Right kidney (tissue), 9 donors: ENCODE measurements around the gene OR5K4.
A peak's percentile ranks its signal among the peaks of the same experiment; 100 is the strongest.

Experiments used
- DNase-seq: peaks from one replicate; pipeline ENCODE4 v3.0.0-alpha.2; 2016
- long read RNA-seq, 8 donors: transcript quantifications; one replicate each; lab custom pipeline, GENCODE V29; 2026

OR5K4 gene, protein sequence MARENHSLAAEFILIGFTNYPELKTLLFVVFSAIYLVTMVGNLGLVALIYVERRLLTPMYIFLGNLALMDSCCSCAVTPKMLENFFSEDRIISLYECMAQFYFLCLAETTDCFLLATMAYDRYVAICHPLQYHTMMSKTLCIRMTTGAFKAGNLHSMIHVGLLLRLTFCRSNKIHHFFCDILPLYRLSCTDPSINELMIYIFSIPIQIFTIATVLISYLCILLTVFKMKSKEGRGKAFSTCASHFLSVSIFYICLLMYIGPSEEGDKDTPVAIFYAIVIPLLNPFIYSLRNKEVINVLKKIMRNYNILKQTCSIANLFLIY
- long read RNA-seq, donor 1 = 0 reads
- long read RNA-seq, donor 2 = 0 reads
- long read RNA-seq, donor 3 = 0 reads
- long read RNA-seq, donor 4 = 0 reads
- long read RNA-seq, donor 5 = 0 reads
- long read RNA-seq, donor 6 = 0 reads
- long read RNA-seq, donor 7 = 0 reads
- long read RNA-seq, donor 8 = 0 reads

DNA sequence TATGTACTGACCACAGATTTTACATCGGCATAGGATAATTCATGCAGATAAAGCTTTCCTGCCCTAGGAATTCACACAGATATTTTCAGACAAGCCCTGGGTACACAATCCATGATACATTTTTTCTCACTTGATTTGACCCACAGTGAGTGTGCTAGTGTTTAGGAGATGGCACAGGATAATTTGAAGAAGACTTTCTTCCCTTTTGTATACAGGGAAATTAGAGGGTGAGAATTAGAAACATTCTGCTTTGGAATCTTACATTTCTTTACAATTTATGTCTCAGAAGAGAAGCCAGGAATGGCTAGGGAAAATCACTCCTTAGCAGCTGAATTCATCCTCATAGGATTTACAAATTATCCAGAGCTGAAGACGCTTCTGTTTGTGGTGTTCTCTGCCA, at the start of gene OR5K4:
OR5K4 (plus strand) TSS at position 301 of the 400 bp plus-strand sequence; CDS start at position 301, 0 bp downstream.
- DNase-seq = no peak

DNA sequence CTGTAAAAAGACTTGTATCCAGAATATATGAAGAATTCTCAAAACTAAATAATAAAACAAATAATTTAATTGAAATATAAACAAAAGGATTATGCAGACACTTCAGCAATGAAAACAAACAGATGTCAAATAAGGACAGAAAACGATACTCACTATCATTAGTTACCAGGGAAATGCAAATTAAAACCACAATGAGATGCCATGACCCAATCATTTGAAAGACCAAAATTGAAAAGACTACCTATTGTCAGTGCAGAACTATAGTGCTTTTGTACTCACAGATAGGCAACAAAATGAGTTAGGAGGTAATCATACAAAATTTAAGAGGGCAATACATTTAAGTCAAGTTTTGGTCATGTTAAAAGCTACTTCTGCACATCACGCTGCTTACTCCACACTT, 31.6 kb upstream of the OR5K4 start:
- no peak for DNase-seq

DNA sequence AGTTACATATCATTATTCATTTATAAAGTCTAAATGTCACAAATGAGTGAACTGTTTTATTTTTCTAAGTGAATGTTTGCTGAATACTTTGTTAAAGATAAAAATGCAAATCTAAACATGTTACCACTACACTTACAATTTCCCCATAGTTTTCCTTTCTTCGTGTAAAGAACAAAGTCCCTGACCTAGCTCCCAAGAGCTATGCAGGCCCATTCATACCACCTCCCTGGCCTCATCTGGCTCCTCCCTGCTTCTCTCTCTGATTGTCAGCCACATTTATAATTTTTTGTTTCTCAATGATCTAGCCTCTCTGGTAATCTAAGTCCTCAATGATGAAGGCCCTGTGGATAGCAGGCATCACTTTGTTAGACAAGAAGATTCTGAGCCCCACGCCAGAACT, 31.0 kb upstream of the OR5K4 start:
- no peak for DNase-seq

DNA sequence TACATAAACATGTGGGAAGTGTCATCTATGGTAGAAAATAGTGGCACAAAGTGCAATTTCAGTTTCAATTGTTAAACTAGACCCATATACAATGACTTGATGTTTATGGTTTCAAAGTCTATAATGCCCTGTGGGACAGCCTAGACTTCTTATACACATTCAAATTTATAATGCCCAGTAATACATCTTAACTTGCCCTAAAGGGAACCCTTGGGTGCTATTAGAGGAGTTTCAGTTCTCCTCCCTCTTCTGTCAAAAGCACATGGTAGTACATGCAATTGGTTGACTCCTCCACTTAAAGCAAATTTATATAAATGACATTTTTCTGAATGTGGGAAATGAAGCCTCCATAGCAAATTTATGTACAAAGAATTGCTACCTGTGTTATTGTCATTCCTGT, 30.2 kb upstream of the OR5K4 start:
- DNase-seq = no peak

DNA sequence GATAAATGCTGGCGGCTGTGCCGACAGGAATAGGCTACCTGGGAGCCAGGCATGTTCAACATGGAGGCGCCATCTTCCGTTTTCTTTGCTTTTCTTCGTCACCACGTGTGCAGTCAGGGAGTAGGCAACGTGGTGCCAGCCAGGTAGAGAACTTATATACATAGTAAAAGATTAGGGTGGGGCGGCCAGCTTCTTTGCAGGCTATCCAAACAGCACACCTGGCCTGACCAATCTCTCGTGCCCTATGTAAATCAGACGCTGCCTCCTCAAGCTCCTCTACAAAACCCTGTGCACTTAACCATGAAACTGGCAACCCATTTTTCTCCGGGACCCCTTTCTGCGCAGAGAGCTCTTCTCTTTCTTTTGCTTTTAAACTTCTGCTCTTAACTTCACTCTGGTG, 28.6 kb upstream of the OR5K4 start:
- peak; percentile 1 for DNase-seq

DNA sequence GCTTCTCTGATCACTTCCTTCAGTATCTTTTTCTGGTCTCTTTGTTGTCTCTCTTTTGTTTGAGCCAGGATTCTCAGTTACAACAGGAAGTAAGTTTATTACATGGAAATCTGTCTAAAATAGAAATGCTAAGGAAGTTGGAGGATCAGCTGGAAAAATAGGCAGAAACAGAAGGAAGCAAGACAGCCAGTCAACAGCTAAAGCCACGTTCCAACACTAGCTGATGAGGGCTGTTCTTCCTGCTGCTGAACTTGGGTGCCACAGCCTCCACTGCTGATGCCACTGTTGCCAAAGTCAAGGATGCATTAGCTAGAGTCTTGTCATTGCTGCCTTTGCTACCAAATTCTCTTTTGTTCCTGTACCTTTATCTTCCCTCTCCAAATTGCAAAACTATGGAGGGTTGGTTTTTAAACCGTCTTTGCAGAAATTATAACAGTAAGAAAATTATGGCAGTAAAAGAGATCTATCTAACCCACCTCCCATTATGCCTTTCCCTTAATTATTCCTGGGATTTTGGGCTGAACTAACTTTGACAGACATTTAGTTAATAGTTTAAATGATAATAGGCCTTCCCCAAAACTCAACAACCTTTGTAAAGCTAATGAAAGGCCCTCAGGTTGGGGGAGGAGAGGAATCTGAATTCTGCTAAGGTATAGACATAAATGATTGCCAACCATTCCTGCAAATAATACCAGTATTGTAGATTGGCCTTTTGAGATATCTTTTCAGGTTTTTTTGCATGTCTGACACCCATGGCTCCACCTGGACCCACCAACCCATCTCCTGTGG, 27.4 kb upstream of the OR5K4 start:
- DNase-seq = no peak

DNA sequence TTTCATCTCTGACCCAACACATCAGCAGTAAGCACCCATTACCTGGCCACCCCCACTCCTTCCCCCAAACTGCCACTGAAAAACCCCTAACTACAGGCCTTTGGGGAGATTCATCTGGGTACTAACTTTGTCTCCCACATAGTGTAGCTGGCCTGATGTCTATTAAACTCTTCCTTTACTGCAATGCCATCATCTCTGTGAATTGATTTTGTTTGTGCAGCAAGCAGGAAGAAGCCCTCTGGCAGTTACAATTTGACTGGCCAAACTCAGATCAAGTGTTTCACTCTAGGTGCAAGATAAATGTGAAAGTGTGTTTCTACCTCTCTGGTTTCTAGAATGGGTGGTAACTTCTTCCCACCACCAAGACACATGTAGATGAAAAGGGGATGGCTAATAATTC, 26.7 kb upstream of the OR5K4 start:
- no peak for DNase-seq

DNA sequence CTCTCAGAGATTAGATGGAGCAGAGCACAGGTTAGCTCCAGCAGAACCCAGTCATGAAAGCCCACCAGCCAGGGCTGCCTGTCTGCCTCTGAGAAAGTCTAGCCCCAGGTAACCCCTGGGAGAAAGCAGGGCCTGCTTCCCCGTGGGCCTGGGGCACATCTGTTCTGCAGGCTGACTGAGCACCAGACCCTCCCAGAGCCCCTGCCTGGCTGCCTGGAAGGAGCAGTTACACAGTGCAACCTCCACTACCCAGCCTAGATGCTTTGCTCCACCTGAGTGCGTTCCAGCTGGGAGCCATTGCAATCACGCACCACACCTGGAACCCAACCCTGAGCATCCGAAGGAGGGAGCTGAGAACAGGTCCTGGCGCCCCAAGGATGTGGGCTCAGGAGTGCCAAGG, 24.7 kb upstream of the OR5K4 start:
- DNase-seq = no peak

DNA sequence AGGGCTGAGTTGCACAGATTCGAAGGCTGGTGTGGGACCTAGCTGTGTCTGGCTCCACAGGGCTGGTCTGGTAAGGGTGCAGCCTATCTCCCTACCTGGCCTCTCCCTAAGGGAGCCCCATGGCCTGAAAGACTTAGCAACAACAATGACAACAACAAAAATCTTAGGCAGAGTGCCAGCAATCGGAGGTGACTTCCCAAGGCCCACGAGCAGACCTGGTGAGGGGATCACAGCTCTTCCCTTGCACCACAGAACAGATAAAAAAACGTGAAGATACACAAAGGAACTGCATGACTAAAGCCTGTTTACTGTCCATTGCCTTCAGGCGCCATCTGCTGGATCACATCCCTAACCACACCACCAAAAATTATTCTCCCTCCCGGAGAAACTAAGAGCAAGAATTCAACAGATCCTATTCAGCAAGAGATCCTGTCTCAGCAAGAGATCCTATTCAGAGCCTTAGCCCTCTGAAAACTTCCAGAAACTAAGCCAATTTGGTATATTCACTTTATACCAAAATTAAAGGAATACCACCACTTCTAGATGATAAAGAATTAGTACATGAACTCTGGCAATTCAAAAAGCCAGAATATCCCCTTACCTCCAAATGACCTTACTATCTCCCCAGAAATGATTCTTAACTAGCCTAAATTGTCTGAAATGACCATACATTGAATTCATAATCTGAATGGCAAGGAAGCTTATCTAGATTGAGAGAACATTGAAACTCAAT, 24.1 kb upstream of the OR5K4 start:
- peak; percentile 45 for DNase-seq

DNA sequence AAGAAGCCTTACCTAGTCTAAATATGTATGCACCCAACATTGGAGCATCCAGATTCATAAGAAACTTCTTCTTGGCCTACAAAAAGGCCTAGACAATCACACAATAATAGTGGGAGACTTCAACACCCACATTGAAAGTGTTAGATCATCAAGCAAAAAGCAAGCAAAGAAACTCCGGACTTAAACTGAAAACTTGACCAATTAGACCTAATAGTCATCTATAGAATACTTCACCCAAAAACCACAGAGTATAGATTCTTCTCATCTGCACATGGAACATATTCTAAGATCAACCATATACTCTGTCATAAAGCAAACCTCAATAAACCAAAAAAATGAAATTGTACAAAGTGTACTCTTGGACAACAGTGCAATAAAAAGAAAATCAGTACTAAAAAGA, 22.3 kb upstream of the OR5K4 start:
- DNase-seq = no peak

DNA sequence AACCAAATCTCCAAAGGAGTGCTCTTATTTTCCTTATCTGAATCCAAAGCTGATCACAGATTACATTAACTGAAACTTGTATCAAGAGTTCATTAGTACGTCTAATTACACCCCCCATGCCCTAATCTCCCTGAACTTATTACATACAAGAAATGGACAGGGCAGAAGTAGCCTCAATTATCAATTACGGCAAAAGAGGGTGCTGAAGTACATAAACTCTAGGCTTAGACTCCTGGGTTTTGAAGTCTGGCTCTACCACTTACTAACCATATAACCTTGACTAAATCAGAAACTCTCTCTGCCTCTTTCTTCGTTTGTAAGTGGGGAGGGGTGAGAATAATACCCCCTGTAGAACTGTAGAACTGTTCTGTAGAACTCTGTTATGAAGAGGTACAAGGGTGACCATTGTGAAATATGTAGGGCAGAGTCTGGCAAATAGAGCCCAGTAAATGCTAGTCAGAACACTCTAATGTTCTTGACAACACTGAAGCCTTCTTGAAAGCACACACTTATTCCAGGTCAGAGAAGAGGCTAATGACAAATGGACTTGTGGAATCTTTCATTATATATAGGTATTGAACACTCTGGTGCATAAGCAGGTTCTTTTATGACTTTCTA, 19.6 kb upstream of the OR5K4 start:
- DNase-seq = no peak

DNA sequence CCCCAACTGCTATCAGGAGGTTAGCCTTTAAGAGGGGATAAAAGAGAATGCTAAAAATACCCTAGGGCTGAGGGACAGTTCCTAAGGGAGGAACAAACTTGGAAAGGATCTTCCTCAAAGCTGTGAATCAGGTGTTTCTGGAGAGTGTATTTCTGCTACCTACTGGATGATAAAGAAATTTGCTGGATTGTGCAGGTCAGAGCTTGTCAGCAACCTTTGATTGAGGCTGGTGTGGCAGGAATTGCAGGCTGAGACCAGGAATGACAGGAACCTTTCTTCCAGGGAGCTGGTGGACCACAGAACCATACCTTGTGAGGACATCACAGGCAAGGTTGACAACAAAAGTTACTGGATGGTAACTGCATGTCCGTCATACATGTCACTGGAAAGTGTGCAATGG, 14.6 kb upstream of the OR5K4 start:
- no peak for DNase-seq

DNA sequence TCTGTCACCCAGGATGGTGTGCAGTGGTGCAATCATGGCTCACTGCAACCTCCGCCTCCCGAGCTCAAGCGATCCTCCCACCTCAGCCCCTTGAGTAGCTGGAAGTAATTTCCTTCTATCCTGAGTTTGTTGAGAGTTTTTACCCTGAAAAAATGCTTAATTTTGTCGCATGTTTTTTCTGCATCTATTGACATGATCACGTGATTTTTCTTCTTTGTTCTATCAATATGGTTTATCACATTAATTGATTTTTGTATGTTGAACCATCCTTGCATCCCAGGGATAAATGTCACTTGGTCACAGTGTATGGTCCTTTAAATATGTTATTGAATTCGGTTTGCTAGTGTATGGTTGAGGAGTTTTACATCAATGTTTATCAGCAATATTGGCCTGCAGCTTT, 11.9 kb upstream of the OR5K4 start:
- no peak for DNase-seq

DNA sequence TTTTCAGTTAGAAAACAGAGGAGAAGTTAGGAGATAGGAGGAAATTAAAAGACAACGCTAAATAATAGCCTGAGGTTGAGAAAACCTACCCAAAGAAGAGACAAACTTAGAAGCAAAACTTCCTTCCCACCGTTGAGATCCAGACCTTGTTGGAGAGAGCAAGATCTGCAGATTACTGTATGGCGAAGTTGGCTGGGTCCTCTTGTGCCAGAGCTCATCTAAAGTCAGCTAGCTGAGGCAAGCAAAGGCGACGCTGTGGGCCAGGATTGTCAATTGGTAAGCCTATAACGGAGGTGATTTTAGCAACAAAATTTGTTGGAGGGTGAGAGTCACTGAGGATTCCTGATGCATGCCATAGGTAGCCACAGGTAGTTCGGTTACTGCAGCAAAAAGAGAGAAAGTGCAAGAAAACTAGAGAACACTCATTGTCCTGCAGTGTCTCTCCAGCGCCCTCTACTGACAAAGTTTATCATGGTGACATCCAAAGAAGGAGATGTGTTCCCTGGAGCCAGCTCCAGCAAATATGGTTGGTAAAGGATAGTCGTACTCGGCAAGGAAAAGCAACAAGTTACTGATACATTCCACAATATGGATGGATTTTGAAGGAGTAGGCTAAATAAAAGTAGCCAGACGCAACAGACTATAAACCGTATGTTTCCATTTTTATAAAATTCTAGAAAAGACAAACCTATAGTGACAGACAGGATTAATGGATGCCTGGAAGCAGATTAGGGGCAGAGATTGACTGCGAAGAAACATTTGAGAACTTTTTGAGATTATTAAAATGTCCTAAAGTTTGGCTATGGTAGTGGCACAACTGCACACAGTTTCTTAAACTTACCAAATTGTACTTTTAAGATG, 9.8 kb upstream of the OR5K4 start:
- no peak for DNase-seq

DNA sequence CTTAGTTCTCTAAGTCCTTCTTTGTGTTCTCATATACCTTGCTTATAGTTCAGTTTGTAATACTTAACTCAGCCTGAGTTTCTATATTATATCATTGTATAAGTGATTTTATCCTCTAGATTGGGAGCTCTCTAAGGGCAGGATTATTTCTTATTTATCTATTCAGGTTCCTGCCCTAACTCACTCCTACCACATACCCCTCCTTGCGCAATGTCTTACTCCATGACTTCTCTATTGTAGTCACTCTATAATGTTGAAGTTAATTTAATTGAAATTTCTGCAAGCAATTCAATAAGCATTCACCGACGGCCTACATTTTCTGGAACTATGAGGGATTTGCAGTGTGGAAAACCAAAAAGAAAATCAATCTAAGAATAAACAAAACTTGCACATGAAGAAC, 3.6 kb upstream of the OR5K4 start:
- no peak for DNase-seq

DNA sequence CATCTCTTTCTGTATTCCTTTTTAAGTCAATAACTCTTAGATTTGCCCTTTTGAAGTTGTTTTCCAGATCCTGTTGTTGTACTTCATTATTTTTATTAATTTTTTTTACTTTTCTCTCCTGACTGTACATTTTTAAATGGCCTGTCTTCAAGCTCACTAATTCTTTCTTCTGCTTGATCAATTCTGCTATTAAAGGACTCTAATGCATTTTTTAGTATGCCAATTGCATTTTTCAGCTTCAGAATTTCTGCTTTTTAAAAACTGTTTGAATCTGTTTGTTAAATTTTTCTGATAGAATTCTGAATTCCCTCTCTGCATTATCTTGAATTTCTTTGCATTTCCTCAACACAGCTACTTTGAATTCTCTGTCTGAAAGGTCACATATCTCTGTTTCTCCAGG, 5.6 kb downstream of the OR5K4 start:
- no peak for DNase-seq

DNA sequence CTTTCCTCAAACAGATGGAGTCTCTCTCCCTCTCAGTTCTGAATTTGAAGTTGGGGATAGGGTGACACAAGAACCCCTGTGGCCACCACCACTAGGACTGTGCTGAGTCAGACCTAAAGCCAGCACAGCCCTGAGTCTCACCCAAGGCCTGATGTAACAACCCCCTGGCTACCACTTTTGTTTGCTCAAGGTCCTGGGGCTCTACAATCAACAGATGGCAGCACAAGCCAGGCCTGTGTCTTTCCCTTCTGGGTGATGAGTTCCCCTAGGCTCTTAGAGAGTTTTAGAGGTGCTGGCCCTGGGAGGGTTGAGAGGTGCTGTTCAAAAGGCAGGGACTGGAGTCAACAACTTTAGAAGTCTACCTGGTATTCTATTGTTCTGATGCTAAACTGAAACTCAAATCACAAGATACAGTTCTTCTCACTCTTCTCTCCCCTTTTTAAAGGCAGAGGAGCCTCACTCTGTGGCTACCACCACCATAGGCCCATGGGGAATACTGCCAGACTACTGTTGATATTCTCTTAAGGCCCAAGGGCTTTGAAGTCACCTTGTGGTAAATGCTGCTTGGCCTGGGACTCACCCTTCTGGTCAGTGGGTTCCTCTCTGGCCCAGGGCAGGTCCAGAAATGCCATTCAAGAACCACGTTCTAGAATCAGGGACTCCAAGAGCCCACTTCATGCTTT, 6.5 kb downstream of the OR5K4 start:
- DNase-seq = no peak

DNA sequence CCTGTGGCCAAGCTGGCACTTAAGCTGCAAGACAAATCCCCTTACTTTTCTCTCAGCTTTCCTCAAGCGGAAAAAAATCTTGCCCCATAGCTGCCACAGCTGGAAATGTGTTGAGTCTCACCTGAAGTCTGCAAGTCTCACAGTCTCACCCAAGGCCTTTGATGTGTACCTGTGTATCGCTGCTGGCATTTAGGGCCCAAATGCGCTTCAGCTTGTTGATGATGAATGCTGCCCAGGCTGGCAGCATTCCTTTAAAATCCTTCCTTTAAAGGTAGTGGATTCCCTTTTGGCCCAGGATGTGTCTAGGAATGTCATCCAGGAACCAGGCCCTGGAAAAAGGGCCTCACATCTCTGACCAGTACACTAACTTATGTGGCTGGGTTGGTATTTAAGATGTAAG, 7.0 kb downstream of the OR5K4 start:
- no peak for DNase-seq

DNA sequence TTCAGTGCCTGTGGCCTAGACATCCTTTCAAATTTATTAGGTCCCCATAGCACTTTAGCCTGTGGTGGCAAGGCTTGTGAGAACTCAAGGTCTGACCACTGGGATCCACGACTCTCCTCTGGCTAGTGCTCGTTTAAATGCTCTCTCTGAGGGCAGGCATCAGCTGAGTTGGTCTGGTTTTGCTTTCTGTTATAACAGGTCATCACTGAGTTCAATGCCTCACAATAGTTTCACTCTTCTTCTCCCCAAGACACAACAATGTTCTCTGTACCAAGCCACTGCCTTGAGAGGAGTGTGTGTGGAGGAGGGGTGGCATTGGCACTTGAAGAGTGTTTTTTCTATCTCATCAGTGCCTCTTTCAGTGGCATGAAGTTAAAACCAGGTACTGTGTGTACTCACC, 7.6 kb downstream of the OR5K4 start:
- DNase-seq = no peak

DNA sequence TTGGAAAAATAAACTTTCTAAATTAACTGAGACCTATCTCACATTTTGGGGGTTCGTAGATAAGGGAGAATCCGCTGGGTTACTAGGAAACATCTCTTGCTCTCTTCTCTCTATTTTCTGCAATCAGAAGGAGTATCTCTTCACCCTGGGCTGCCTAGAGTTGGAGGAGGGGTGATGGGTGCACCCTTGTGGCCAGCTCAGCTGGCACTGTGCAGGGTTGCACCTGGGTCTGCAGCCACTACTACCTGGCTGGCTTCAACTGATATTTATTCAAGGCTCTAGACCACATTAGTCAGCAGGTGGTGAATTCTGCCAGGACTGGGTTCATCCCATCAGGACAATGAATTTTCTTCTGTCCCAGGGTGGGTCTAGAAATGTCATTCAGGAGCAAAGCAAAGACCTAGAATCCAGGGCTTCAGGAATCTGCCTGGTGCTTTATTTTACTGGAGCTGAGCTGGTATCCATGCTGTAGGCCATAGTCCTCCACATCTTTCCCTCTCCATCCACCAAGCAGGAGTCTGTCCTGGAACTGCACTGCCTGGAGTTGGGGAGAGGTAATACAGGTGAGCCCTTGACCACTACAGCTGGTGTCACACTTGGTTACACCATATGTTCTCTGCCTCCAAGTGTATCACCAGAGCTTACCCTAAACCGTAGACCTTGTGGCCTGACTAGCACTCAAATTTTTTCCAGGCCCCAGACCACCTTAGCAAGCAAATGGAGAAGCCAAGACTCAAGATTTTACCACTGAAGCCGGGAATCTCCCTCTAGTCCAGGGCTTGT, 14.0 kb downstream of the OR5K4 start:
- no peak for DNase-seq
